ENCODE measurements around the gene KCND3.

- TF ChIP-seq, protein P1, sequence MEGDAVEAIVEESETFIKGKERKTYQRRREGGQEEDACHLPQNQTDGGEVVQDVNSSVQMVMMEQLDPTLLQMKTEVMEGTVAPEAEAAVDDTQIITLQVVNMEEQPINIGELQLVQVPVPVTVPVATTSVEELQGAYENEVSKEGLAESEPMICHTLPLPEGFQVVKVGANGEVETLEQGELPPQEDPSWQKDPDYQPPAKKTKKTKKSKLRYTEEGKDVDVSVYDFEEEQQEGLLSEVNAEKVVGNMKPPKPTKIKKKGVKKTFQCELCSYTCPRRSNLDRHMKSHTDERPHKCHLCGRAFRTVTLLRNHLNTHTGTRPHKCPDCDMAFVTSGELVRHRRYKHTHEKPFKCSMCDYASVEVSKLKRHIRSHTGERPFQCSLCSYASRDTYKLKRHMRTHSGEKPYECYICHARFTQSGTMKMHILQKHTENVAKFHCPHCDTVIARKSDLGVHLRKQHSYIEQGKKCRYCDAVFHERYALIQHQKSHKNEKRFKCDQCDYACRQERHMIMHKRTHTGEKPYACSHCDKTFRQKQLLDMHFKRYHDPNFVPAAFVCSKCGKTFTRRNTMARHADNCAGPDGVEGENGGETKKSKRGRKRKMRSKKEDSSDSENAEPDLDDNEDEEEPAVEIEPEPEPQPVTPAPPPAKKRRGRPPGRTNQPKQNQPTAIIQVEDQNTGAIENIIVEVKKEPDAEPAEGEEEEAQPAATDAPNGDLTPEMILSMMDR (conservative IDR thresholded peaks at IDR 0.05): no peak
- TF ChIP-seq EZH2 (IDR thresholded peaks at IDR 0.05; ENCODE audit: low read depth): no peak
These were observed 153.4 kb downstream of the KCND3 start for GRCh38 chr1:111836111-111836510.

Measured in PC-9 (cell line).